HEK293 (cell line): ENCODE results near the gene BLOC1S1.

Experiments used
- AEBP2 ChIP-seq: fragments of 450-650 bp; formaldehyde crosslinking; IDR thresholded peaks from 2 replicates; pipeline ENCODE4 v1.5.1; 2016; ENCODE audit warnings: missing biosample characterization, missing genetic modification characterization, borderline replicate concordance
- FEZF1 ChIP-seq: fragments of 450-650 bp; formaldehyde crosslinking; IDR thresholded peaks from 2 replicates; pipeline ENCODE4 v1.5.1; 2016; ENCODE audit warnings: missing biosample characterization, missing genetic modification characterization
- KLF16 ChIP-seq: fragments of 450-650 bp; formaldehyde crosslinking; IDR thresholded peaks from 2 replicates; pipeline ENCODE4 v1.5.1; 2017; ENCODE audit warnings: missing biosample characterization, missing genetic modification characterization
- KLF7 ChIP-seq: fragments of 450-650 bp; formaldehyde crosslinking; IDR thresholded peaks from 2 replicates; pipeline ENCODE4 v1.5.1; 2016; ENCODE audit warnings: missing biosample characterization, missing genetic modification characterization, borderline replicate concordance
- PRDM2 ChIP-seq: fragments of 450-650 bp; formaldehyde crosslinking; IDR thresholded peaks from 2 replicates; pipeline ENCODE4 v1.5.1; 2016; ENCODE audit warnings: missing biosample characterization, missing genetic modification characterization, borderline replicate concordance
- SETDB1 ChIP-seq: IDR thresholded peaks from one replicate; pipeline ENCODE4 v1.6.1; 2017; ENCODE audit warnings: mild to moderate bottlenecking, low read length, moderate library complexity, mixed read lengths; ENCODE audit not compliant: insufficient read length
- WT1 ChIP-seq: fragments of 450-650 bp; formaldehyde crosslinking; IDR thresholded peaks from 2 replicates; pipeline ENCODE4 v1.5.1; 2016; ENCODE audit warnings: missing biosample characterization, missing genetic modification characterization
- ZBTB20 ChIP-seq: fragments of 450-650 bp; formaldehyde crosslinking; IDR thresholded peaks from 2 replicates; pipeline ENCODE4 v1.5.1; 2016; ENCODE audit warnings: missing biosample characterization, missing genetic modification characterization
- ZBTB48 ChIP-seq: fragments of 450-650 bp; formaldehyde crosslinking; IDR thresholded peaks from 2 replicates; pipeline ENCODE4 v1.5.1; 2016; ENCODE audit warnings: missing biosample characterization, missing genetic modification characterization
- ZEB2 ChIP-seq: fragments of 450-650 bp; formaldehyde crosslinking; IDR thresholded peaks from 2 replicates; pipeline ENCODE4 v1.5.1; 2016; ENCODE audit warnings: missing biosample characterization, missing genetic modification characterization
- ZIC2 ChIP-seq: fragments of 450-650 bp; formaldehyde crosslinking; IDR thresholded peaks from 2 replicates; pipeline ENCODE4 v1.5.1; 2016; ENCODE audit warnings: missing biosample characterization, missing genetic modification characterization
- ZNF132 ChIP-seq: fragments of 450-650 bp; formaldehyde crosslinking; IDR thresholded peaks from 2 replicates; pipeline ENCODE4 v1.5.1; 2017; ENCODE audit warnings: missing biosample characterization, missing genetic modification characterization, borderline replicate concordance
- ZNF18 ChIP-seq: fragments of 450-650 bp; formaldehyde crosslinking; IDR thresholded peaks from 2 replicates; pipeline ENCODE4 v1.5.1; 2016; ENCODE audit warnings: missing biosample characterization, missing genetic modification characterization
- ZNF184 ChIP-seq: fragments of 450-650 bp; IDR thresholded peaks from 2 replicates; pipeline ENCODE4 v1.5.1; 2018; ENCODE audit warnings: missing biosample characterization, mild to moderate bottlenecking, missing genetic modification characterization
- ZNF211 ChIP-seq: fragments of 450-650 bp; formaldehyde crosslinking; IDR thresholded peaks from 2 replicates; pipeline ENCODE4 v1.5.1; 2016; ENCODE audit warnings: low read depth, missing biosample characterization, missing genetic modification characterization
- ZNF239 ChIP-seq: fragments of 450-650 bp; formaldehyde crosslinking; IDR thresholded peaks from 2 replicates; pipeline ENCODE4 v1.5.1; 2016; ENCODE audit warnings: missing biosample characterization, missing genetic modification characterization
- ZNF24 ChIP-seq: fragments of 450-650 bp; formaldehyde crosslinking; IDR thresholded peaks from 2 replicates; pipeline ENCODE4 v1.5.1; 2016; ENCODE audit warnings: missing biosample characterization, missing genetic modification characterization
- ZNF324 ChIP-seq: fragments of 450-650 bp; formaldehyde crosslinking; IDR thresholded peaks from 2 replicates; pipeline ENCODE4 v1.5.1; 2016; ENCODE audit warnings: missing biosample characterization, missing genetic modification characterization
- ZNF416 ChIP-seq: fragments of 450-650 bp; formaldehyde crosslinking; IDR thresholded peaks from 2 replicates; pipeline ENCODE4 v1.5.1; 2016; ENCODE audit warnings: missing biosample characterization, missing genetic modification characterization
- ZNF433 ChIP-seq: fragments of 450-650 bp; formaldehyde crosslinking; IDR thresholded peaks from 2 replicates; pipeline ENCODE4 v1.5.1; 2016; ENCODE audit warnings: missing biosample characterization, missing genetic modification characterization, low read depth
- ZNF580 ChIP-seq: fragments of 450-650 bp; formaldehyde crosslinking; IDR thresholded peaks from 2 replicates; pipeline ENCODE4 v1.5.1; 2016; ENCODE audit warnings: missing biosample characterization, missing genetic modification characterization
- ZNF585B ChIP-seq: fragments of 450-650 bp; formaldehyde crosslinking; IDR thresholded peaks from 2 replicates; pipeline ENCODE4 v1.5.1; 2016; ENCODE audit warnings: missing biosample characterization, missing genetic modification characterization
- ZNF600 ChIP-seq: fragments of 450-650 bp; formaldehyde crosslinking; IDR thresholded peaks from 2 replicates; pipeline ENCODE4 v1.5.1; 2016; ENCODE audit warnings: missing biosample characterization, missing genetic modification characterization
- ZNF610 ChIP-seq: fragments of 450-650 bp; formaldehyde crosslinking; IDR thresholded peaks from 2 replicates; pipeline ENCODE4 v1.5.1; 2016; ENCODE audit warnings: missing biosample characterization, missing genetic modification characterization, borderline replicate concordance
- ZNF639 ChIP-seq: fragments of 450-650 bp; formaldehyde crosslinking; IDR thresholded peaks from 2 replicates; pipeline ENCODE4 v1.5.1; 2016; ENCODE audit warnings: missing biosample characterization, missing genetic modification characterization
- ZNF677 ChIP-seq: fragments of 450-650 bp; IDR thresholded peaks from 2 replicates; pipeline ENCODE4 v1.5.0; 2018; ENCODE audit warnings: missing biosample characterization, mild to moderate bottlenecking, missing genetic modification characterization, moderate library complexity
- ZNF776 ChIP-seq: fragments of 450-650 bp; formaldehyde crosslinking; IDR thresholded peaks from 2 replicates; pipeline ENCODE4 v1.5.0; 2017; ENCODE audit warnings: missing biosample characterization, missing genetic modification characterization, borderline replicate concordance
- ZSCAN30 ChIP-seq: fragments of 450-650 bp; IDR thresholded peaks from 2 replicates; pipeline ENCODE4 v1.5.1; 2018; ENCODE audit warnings: missing biosample characterization, mild to moderate bottlenecking, missing genetic modification characterization, moderate library complexity
- ZSCAN4 ChIP-seq: fragments of 450-650 bp; formaldehyde crosslinking; IDR thresholded peaks from 2 replicates; pipeline ENCODE4 v1.5.1; 2017; ENCODE audit warnings: missing biosample characterization, missing genetic modification characterization

The BLOC1S1 gene

GRCh38 chr12:55742719-55743405, 27.0 kb downstream of the BLOC1S1 start, which contains the start of gene GDF11 (continued):
- TF ChIP-seq ZNF639 (tag by site-specific recombination) (0 out of 2 replicates have a peak, but pooled peaks have one; percentile 43), ZNF610 (tag by site-specific recombination) (no peak), ZBTB48 (tag by site-specific recombination) (no peak), ZNF776 (tag by site-specific recombination) (no peak), ZNF585B (tag by site-specific recombination) (no peak), ZNF18 (no peak), ZNF211 (no peak), ZSCAN4 (tag by site-specific recombination) (no peak), WT1 (no peak), ZNF24 (tag by site-specific recombination) (no peak), ZNF132 (tag by site-specific recombination) (no peak), ZIC2 (tag by site-specific recombination) (no peak), ZNF600 (no peak), ZNF239 (tag by site-specific recombination) (no peak), SETDB1 (no peak), KLF16 (tag by site-specific recombination) (0 out of 2 replicates have a peak, but pooled peaks have one; percentile 46), ZBTB20 (tag by site-specific recombination) (peak; percentile 34; the same call in 1 of the 2 replicates), AEBP2 (tag by site-specific recombination) (no peak), PRDM2 (tag by site-specific recombination) (no peak), ZSCAN30 (tag by site-specific recombination) (no peak), ZNF184 (tag by site-specific recombination) (no peak), ZNF324 (peak; percentile 47; the same call in 1 of the 2 replicates), ZNF416 (tag by site-specific recombination) (no peak), ZNF677 (tag by site-specific recombination) (no peak), ZNF433 (tag by site-specific recombination) (no peak), KLF7 (tag by site-specific recombination) (no peak), ZEB2 (tag by site-specific recombination) (no peak), ZNF580 (tag by site-specific recombination) (no peak; the same call in 1 of the 2 replicates), FEZF1 (0 out of 2 replicates have a peak, but pooled peaks have one; percentile 33)
